Loucy (cell line): ENCODE data around the gene UNC5C.
A peak's percentile ranks its signal among the peaks of the same experiment; 100 is the strongest.

Source experiments
- H2AFZ ChIP-seq: fragments of 200-600 bp; sonication (generic); 2 replicates; pipeline ENCODE4 v1.6.0; 2016; ENCODE audit warnings: antibody characterized with exemption, mild to moderate bottlenecking, low read length, moderate library complexity
- H3F3A ChIP-seq: fragments of 200-600 bp; 2 replicates; pipeline ENCODE4 v1.6.0; 2016; ENCODE audit warnings: antibody characterized with exemption, low read depth, mild to moderate bottlenecking
- H3K27me3 ChIP-seq: fragments of 200-600 bp; sonication (generic); 2 replicates; pipeline ENCODE4 v1.6.1; 2014; ENCODE audit warnings: low read length, mild to moderate bottlenecking; ENCODE audit not compliant: insufficient read depth, poor library complexity, severe bottlenecking
- H3K36me3 ChIP-seq: fragments of 200-600 bp; sonication (generic); 2 replicates; pipeline ENCODE4 v1.6.1; 2016; ENCODE audit warnings: low read length; ENCODE audit not compliant: insufficient read depth
- H3K4me1 ChIP-seq: fragments of 200-600 bp; sonication (generic); 2 replicates; pipeline ENCODE4 v1.5.1; 2014; ENCODE audit warnings: low read length, mild to moderate bottlenecking; ENCODE audit not compliant: insufficient read depth, poor library complexity, severe bottlenecking
- H3K4me2 ChIP-seq: fragments of 200-600 bp; sonication (generic); 2 replicates; pipeline ENCODE4 v1.6.0; 2014; ENCODE audit warnings: antibody characterized with exemption, low read length, low read depth, mild to moderate bottlenecking; ENCODE audit not compliant: poor library complexity, severe bottlenecking
- H3K4me3 ChIP-seq: fragments of 200-600 bp; sonication (generic); 2 replicates; pipeline ENCODE4 v1.5.1; 2014; ENCODE audit warnings: low read length, mild to moderate bottlenecking, mixed read lengths; ENCODE audit not compliant: poor library complexity, severe bottlenecking
- H3K79me2 ChIP-seq: fragments of 200-600 bp; sonication (generic); 2 replicates; pipeline ENCODE4 v1.6.1; 2014; ENCODE audit warnings: low read length; ENCODE audit not compliant: insufficient read depth
- H3K9ac ChIP-seq: fragments of 200-600 bp; sonication (generic); 2 replicates; pipeline ENCODE4 v1.6.0; 2014; ENCODE audit warnings: mild to moderate bottlenecking, low read depth, low read length, moderate library complexity; ENCODE audit not compliant: poor library complexity, severe bottlenecking
- H3K9me2 ChIP-seq: fragments of 200-600 bp; sonication (generic); replicated peaks from 2 replicates; pipeline ENCODE4 v1.6.1; 2016; ENCODE audit warnings: low read depth, low read length, mixed read lengths
- H3K9me3 ChIP-seq: fragments of 200-600 bp; sonication (generic); 2 replicates; pipeline ENCODE4 v1.6.1; 2014; ENCODE audit warnings: mild to moderate bottlenecking, antibody characterized with exemption, low read length, low read depth; ENCODE audit not compliant: insufficient read depth
- H4K20me1 ChIP-seq: fragments of 200-600 bp; sonication (generic); 2 replicates; pipeline ENCODE4 v1.6.0; 2014; ENCODE audit warnings: antibody characterized with exemption, low read length, mild to moderate bottlenecking; ENCODE audit not compliant: insufficient read depth, poor library complexity, severe bottlenecking
- CTCF ChIP-seq: fragments of 200-600 bp; sonication (generic); conservative IDR thresholded peaks from 2 replicates; pipeline ENCODE4 v1.5.1; 2014; ENCODE audit warnings: mild to moderate bottlenecking, antibody characterized with exemption, low read length
- EZH2phosphoT487 ChIP-seq: fragments of 200-600 bp; IDR thresholded peaks from 2 replicates; pipeline ENCODE4 v1.6.1; 2018; ENCODE audit warnings: antibody characterized with exemption, mild to moderate bottlenecking, moderate library complexity, borderline replicate concordance

UNC5C gene

GRCh38 chr4:95215991-95216605 is 332.7 kb downstream of the UNC5C start:
- TF ChIP-seq CTCF (no peak), EZH2phosphoT487 (no peak)
- H2AFZ ChIP-seq: 0 out of 2 replicates have a peak overlapping the region, but pooled peaks have one; percentile 70
- no peaks in the 10 kb centered on the region for H3K27me3 ChIP-seq
- no peaks in the 10 kb centered on the region for H3K9me2 ChIP-seq
- no peaks in the 10 kb centered on the region for H4K20me1 ChIP-seq
- no peak overlapping the region for H3K4me3 ChIP-seq
- no peaks in the 10 kb centered on the region for H3F3A ChIP-seq
- no peak overlapping the region for H3K4me2 ChIP-seq
- no peaks in the 10 kb centered on the region for H3K36me3 ChIP-seq
- no peak overlapping the region for H3K9ac ChIP-seq
- peaks cover 11% of the 10 kb centered on the region for H3K4me1 ChIP-seq
- H3K79me2 ChIP-seq: no peaks in the 10 kb centered on the region
- H3K9me3 ChIP-seq: no peaks in the 10 kb centered on the region

- Histone ChIP-seq H3K4me2 (no peak overlapping the region), H3K36me3 (no peaks in the 10 kb centered on the region), H4K20me1 (no peaks in the 10 kb centered on the region), H3K4me1 (peaks cover 11% of the 10 kb centered on the region), H3K27me3 (no peaks in the 10 kb centered on the region), H3K79me2 (no peaks in the 10 kb centered on the region), H3K4me3 (no peak overlapping the region), H3K9me2 (no peaks in the 10 kb centered on the region), H3K9ac (no peak overlapping the region), H3F3A (no peaks in the 10 kb centered on the region), H2AFZ (no peak overlapping the region), H3K9me3 (no peaks in the 10 kb centered on the region)
- no peak for TF ChIP-seq EZH2phosphoT487
- no peak for TF ChIP-seq CTCF
Observed at GRCh38 chr4:95215043-95215442, 333.7 kb downstream of the UNC5C start.

- Histone ChIP-seq H3K4me3 (no peak overlapping the region), H3K4me2 (no peak overlapping the region), H3K9ac (no peak overlapping the region), H2AFZ (no peak overlapping the region), H3K36me3 (no peaks in the 10 kb centered on the region), H3K4me1 (peaks cover 11% of the 10 kb centered on the region), H3F3A (no peaks in the 10 kb centered on the region), H3K9me3 (no peaks in the 10 kb centered on the region), H3K27me3 (no peaks in the 10 kb centered on the region), H3K79me2 (no peaks in the 10 kb centered on the region), H4K20me1 (no peaks in the 10 kb centered on the region), H3K9me2 (no peaks in the 10 kb centered on the region)
- no peak for TF ChIP-seq CTCF
- TF ChIP-seq EZH2phosphoT487: no peak
Observed at GRCh38 chr4:95214408-95214807, 334.4 kb downstream of the UNC5C start.
